HUDEP-2 (cell line): ENCODE measurements around the gene FSTL5.
A peak's percentile ranks its signal among the peaks of the same experiment; 100 is the strongest.

Source experiments
- DNase-seq, 76 experiments: peaks; one replicate each; lab custom pipeline; 2025; ENCODE audit not compliant: unreplicated experiment in 76 of 76; lab: John Stamatoyannopoulos, UW

The FSTL5 gene

DNA sequence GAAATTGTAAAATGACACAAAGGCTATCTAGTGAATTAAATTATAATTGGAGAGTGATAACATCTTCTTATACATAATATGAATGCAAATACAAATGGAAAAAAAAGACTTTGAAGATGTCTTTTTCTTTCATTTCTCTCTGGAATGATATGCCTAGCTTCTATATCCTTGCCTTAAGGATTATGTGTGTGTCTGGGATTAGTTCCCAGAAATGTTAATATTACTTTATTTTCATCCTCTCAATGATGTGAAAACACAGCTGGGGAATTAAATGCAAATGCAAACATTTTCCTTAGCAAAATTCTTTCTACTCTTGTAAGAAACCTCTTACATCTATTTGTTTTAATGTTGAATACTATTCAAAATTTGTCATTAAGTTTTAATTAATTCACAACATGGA lies 441.9 kb downstream of the FSTL5 start:
- no peak for DNase-seq

DNA sequence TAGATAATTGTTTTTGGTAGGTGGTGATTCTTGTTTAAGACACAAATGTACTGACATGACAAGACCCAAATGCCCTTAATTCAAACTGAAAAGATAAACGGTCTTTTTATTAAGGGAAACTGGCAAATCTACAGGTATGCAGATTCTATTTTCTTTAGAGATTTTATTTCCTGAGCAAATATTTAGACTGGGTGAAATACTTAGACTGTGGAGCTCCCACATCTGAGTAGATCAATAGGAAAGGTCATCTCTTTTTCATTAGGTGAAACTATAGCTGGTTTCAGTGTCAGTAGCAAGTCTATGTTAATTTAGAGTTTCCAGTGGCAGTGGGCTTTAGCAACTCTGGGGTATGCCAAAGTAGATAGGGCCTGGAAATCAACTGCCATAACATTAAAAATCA lies 446.7 kb downstream of the FSTL5 start:
- DNase-seq, result no peak

DNA sequence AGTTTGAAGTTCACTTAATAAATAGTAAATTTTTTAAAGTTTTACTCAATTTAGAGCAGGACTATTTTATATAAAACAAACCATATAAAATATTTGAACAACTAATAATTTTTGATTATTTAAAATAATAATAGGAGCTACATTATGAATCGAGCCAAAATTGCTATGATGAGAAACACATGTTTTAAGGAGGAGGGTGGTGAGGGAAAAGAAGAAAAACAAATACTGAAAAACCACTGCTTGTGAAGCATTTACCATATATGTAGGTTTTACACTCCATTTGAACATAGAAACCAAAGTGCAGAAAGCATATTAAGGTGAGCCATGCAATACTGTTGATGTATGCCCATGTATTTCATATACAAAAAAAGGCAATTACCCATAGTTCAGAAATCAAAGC lies 448.9 kb downstream of the FSTL5 start:
- DNase-seq, result no peak

DNA sequence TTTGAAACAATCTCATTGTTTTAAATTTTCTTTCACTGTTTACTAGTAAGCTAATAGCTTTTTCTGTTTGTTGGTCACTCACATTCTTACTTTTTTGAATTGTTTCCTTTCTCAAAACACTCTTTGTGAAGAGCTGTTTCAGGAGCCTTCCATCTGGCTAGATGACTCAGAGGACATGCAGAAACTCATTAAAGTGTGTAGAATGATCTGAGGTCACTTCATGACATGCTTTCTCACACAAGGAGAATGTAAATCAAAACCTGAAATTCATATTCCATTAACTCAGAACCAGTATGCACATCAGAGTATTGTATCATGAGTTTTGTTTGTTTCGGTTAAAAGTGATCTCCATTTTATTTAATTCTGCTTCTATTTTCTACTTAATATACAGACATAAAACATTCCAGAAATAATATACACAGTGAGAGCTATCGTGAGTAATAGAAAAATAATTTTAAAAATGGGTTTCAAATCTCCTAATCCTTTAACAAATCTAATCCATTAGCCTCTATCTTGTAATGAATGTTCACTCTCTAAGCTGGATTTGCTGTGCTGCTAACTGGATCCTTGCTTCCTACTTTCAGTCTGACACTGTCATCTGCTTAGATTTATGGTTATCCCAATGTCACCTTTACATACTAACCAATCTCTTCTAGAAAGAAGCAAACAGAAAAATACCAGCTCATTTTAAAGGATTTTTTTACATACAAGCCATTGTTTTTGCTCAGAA lies 449.6 kb downstream of the FSTL5 start:
- DNase-seq, result no peak

DNA sequence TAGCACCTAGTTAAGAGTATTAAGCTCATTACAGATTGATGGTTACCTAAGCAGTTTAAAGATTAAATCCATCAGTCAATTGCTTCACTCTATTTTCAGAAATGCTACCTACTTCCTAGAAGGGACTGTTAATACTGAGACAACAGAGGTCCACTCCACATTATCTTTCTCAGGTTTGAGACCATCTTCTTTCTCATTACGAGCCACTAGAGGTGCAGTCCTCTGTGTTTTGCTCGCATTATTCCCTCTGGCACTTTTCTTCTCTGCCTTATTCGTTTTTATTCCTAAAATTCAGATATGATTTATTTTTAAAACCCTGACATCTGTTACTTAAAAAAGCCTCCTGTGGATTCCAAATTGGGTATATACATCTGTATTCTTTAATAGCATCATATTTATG lies 459.1 kb downstream of the FSTL5 start:
- DNase-seq, result no peak

DNA sequence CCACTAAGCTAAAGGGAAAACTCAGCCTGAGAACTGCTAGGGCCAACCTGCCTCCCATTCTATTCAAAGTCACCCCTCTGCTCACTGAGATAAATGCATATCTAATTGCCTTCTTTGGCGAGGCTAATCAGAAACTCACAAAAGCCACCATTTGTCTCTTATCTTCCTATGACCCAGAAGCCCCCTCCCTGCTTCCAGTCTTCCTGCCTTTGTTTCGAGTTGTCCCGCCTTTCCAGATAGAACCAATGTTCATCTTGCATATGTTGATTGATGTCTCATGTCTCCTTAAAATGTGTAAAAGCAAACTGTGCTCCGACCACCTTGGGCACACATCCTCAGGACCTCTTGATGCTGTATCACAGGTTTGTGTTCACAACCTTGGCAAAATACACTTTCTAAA lies 459.8 kb downstream of the FSTL5 start:
- DNase-seq, result peak in 4 of 76 experiments; percentile 2 to 48 (median 23)

DNA sequence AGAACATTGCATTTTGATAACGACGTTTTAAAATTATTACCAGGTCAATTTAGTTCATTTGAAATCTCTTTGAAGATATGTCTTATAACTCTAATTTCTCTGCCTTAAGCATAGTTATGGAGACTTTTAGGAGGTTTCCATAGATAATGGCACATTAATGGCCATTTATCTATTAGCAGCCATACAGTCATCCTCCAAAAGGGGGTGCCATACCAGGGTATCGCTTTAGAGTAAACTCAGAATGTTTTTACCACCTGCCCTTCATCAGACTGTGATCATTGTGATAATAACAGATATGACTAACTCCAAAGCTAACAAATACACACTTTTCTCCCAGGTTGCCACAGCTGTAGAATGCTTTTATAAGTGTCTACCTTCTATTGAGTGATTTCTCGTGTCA lies 461.5 kb downstream of the FSTL5 start:
- DNase-seq, result no peak

DNA sequence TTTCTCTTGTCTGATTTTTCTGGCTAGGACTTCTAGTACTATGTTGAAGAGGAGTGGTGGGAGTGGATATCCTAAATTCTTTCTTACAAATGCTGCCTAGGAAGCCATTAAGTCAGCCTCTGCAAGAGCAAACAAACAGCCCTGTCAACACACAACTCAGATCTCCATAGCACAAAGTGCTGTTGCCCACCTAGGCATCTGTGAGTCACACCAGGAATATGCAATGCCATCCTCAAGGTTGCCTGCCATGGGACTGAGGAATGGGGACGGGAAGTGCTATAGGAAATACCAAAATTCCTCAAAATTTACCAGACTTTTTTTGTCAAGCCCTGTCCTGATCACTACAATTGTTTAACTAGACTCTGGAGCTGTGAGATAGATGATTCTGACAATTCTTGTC lies 466.9 kb downstream of the FSTL5 start:
- no peak for DNase-seq

DNA sequence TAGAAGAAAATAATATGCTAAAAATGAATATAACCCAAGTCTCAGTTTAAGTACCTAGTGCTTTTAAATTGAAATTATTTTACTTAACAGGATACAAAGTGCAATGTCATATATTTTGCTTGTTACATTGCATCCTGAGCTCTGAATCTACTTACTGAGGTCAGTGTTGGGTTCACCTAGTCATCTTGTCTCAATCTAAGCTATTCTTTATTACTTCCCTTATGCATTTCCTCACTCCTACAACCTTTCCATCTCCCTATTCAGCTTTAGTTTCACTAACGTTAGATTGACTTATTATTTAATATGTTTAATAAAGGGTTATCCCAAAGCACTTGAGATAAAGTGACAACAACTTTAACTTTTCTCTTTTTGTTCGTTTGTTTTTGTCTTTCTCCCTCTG lies 483.7 kb downstream of the FSTL5 start:
- no peak for DNase-seq

DNA sequence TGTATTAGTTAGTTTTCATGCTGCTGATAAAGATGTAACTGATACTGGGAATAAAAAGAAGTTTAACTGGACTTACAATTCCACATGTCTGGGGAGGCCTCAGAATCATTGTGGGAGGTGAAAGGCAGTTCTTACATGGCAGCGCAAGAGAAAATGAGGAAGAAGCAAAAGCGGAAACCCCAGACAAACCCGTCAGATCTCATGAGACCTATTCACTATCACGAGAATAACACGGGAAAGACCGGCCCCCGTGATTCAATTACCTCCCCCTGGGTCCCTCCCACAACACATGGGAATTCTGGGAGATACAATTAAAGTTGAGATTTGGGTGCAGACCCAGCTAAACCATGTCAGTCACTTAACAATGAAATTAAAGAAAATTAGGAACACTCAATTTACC lies 499.1 kb downstream of the FSTL5 start:
- no peak for DNase-seq

DNA sequence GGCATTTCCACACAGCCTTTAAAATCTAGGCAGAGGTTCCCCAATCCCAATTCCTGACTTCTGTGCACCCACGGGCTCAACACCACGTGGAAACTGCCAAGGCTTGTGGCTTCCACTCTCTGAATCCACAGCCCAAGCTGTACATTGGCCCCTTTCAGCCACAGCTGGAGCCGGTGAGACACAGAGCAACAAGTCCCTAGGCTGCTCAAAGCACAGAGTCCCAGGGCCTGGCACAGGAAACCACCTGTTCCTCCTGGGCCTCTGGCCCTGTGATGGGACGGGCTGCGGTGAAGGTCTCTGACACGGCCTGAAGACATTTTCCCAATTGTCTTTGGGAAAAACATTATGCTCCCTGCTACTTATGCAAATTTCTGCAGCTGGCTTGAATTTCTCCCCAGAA lies 500.0 kb downstream of the FSTL5 start:
- DNase-seq, result no peak

DNA sequence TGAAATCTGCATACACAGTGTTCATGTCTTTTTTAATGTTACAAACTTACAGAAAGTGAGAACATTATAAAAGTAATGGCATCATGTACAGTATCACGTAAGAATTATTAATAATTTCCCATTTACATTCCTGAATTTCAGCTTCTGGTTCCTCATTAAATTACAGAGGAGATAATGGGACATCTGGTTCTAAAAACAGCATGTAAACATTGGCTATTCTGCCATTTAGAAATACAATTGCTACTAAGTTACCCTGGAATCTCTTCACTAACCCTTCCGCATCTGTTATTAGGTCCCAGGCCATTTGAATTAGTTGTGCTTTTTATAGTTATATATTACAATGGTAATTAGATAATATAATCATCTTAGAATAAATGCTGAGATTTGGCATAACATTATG lies 505.1 kb downstream of the FSTL5 start:
- no peak for DNase-seq

DNA sequence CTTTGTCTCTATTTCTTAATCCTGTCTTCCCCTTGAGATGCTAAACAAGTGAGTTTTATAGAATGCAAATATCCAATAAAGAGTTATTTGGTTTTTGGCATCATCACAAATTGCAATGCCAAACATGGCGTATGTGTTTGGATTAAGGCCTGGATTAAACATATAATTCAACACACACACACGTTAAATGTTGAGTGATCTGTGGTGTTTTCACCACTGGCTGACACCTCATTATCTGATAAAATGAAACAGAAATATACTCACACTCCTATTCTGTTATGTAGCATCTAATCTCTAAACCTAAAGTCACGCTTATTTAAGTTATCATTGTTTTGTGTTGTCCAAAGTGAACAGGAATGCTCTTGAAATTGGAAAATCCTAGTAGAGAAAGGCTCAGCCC lies 506.2 kb downstream of the FSTL5 start:
- no peak for DNase-seq

DNA sequence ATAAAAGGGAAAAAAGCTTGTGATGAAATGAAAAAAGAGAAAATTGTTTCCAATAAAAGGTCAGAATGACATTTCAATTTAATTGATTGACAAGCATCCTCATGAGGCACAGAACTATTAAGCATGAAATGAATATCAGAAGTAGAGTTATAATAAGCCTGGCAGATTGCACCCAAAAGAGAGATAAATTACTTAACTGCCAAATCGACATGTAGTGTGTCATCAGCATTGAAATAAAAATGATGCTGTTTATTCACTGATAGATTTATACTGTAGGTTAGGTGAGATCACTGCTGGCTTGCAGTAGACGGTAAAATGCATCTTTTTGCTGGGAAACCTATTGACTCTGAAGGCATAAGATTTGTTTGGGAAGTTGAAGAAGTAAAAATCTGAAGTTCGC lies 507.2 kb downstream of the FSTL5 start:
- no peak for DNase-seq

DNA sequence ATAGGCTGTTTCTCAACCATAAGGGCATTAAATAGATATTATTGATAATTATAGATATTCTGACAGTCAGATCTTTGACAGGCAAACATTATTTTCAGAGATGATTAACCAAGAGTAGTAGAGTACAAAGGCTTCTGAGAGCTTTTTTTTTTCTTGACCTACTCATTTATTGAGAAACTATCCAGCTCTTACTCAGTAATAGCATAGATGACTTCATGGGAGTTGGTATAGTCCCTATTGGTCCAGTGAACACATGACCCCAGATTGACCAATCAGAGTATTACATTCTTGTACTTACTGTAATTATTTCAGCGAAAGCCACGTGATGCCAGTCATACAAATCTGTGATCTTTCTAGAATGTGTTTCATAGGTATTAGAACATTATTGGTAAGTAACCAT lies 508.7 kb downstream of the FSTL5 start:
- no peak for DNase-seq

DNA sequence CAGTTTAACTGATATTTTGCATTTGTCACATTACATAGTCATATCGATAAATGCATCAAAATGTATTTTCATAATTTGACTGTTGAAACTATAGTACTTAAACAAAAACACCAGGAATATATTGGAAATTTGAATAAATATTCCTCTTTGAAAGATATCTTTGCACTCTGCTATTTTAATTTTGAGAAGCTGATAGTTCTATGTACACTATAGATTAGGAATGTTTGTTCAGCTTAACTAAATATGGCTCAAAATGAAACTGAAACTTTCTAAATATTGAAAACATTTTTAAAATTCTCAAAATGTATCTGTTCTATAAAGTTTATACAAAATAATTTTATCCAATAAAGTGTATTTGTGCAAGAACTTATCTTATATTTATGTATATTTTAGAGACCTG lies 510.1 kb downstream of the FSTL5 start:
- no peak for DNase-seq

DNA sequence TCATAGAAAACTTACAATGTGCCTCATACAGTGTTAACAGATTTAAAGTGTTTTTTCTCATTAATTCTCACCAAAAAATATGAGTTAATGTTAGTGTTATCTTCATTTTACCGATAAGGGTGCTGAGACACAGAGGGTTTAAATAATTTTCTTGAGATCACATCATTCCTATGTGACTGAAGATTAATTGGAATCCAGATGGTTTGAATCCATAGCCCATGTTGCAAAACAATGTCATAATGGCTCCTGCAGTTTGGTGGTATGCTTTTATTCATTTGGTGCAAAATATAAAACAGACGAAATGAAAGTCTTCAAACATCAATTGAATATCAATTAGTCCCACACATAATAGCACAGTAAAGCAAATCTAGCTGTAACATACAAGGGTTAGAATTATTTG lies 512.2 kb downstream of the FSTL5 start:
- no peak for DNase-seq

DNA sequence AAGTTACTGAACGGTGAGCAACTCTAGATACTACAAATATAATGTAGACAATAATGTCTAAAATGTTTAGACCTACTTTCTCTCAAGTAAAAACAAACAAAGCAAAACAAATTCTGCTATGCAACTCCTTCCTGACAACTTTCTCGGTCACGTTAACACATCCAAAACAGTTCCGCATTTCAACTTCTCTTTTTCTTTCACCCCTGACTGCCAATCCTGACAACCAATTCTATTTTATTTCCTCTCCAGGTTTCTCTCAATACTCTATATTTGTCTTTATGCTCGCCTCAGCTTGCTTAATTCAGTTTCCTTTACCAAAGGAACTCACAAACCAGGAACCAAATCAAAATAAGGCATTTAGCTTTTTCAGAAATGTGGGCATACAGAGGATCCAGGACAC lies 513.0 kb downstream of the FSTL5 start:
- no peak for DNase-seq

DNA sequence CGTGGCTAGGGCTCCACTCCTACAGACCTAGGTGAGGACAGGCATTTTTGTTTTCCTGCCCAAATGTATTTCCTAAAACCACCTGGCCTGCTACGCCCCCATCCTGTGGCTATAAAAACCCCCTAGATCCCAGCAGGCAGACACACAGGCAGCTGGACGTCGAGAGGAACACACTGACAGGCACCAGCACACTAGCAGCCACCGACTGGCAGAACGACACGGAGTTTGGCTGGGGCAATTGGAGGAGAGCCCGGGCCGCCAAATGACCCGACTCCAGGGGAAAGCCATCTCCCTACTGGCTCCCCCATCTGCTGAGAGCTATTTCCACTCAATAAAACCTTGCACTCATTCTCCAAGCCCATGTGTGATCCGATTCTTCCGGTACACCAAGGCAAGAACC lies 516.0 kb downstream of the FSTL5 start:
- no peak for DNase-seq

DNA sequence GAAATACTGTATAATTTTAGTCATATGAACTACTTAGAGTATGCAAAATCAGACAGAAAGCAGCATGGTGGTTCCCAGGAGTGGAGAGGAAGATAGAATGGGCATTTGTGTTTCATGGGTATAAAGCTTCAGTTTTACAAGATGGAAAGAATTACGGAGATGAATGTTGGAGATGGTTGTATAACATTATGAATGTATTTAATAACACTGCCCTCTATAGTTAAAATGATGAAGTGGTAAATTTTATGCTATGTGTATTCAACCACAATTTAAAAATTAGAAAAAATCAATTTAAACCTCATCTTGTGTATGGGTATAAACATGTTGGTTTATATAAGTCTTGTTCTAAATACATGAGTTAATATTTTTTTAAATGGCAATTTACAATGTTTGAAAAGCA lies 521.1 kb downstream of the FSTL5 start:
- DNase-seq, result no peak

DNA sequence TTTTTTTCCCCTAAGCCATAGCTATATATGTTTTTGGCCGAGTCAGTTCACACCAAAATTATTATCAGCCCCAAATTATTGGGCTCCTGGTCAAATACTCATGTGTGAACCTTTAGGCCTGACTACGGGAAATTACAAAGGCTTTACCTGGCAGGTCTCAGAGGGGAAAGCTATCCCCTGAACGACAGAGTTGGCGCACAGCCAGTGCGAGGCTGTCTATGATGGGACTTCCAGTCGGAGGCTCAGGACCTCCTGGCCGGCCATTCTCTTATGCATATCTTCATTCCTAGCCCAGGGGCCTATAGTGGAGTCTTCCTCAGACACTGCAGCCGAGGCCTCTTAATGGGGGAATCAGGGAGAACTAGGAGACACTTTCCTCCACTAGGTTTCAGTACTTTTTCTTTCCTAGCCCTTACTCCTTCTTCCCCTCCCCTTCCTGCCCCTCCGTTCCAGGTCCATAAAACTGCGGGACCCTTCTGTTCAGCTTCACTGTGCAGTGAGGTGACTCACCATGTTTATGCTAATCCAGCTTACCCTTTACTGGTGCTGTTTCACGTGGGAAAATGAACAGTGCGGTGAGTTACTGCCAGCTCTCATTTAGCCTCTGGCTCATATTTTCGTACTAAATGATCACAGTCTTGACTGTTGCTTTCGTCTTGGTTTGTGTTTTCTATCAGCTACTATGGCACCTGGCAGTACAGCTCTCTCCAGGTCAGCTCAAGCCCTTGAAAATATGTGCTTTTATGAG lies 533.9 kb downstream of the FSTL5 start:
- no peak for DNase-seq

DNA sequence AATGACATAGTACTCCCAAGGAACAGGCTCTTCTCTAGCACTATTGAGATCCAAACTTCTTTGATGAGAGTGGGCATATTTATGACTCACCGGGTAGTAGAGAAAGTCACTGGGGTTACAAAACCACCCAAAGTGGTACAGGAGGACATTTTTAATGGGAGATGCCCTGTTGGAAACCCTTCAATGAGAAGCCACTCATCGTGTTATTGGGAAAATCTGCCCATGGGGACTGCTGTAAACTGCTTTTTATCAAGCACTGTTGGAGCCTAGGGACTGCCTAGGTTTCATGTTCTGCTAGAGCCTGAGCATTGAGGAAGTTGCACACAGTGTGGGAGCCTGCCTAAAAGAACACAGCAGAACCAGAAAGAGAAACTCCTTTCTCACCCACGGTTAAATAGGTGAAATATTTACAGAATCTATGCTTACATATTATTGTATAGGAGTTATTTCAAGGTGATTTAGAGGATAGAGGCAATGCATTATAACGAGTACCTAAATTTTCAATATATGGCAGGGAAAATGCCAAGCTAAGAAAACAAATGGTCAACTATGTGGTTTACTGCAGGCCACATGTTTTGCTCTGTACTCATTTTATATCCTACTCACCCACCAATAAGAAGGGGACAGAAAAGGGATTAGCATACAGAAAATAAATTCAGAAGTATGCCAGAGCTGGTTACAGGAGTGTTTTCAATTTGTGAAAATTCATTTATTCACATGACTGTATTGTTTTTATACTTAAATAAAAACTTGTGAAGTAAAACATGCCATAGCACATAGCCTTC lies 559.1 kb downstream of the FSTL5 start:
- no peak for DNase-seq
